NCI-H510A treated with DMSO at 0.1 percent for 48 hours (cell line): Measurements from ENCODE around the gene OR7D2.
"Not testable (repeated sequence)": the region's sequence is repeated elsewhere in the genome, so short reads cannot be mapped to it uniquely, and the experiment has no call there.

Source experiments
- DNase-seq: peaks from one replicate; lab custom pipeline; 2025; lab: John Stamatoyannopoulos, UW

OR7D2 gene

DNA sequence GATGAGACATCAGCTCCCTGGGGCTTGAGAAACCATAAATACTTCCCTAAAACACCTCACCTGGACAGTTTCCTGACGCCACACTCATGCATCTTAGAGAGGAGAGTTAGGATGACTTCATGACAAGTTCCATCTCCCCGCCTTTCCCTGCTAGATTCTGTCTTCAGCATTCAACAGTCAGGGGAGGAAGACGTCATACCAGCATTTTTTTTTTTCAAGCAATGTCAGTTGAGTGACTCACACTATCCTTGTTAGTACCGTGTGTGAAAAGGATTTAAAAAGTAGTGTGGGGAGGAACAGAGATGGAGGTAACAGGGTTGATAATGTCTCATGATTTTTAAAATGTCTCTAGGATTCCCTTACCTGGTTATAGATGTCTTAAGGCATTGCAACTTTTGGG is at the start of gene OR7D2:
Gene OR7D2, plus strand, starts transcription at position 79 of the 400 bp plus-strand sequence. CDS start 6,803 bp downstream, outside the sequence.
- DNase-seq: no peak

DNA sequence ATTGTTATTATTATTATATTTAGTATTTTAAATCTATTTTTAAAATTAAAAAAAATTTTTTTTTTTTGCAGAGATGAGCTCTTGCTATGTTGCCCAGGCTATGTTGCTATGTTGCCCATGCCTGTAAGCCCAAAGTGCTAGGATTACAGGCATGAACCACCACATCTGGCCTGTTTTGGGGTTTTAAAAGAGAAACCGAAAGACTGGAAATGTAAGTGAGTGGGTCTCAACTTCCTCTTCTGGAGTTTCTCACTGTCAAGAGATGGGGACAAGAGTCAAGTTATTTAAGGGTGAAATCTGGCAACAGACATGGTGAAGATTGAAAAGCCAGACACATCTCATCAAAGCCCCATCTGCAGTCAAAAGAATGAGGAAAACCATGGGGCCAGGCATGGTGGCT is 47.8 kb upstream of the OR7D2 start:
- no peak for DNase-seq

DNA sequence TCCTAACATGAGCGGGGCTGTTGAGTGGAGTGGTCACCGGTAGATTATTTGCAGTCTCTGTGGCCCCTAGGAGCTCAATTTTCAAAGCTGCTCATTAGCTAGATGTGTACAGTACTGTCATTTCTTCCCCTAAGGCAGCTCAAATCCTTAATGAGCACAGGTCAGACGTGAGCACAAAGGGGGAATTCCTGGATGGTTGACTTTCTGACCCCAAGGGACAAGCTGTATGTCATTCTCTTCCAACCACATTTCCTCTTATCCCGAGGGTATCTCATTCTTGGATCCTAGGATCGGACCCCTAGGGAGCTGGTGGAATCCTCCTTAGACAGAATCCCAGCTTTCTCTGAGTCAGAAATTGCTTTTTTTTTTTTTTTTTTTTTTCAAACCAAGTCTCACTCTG is 46.4 kb upstream of the OR7D2 start:
- DNase-seq: no peak

DNA sequence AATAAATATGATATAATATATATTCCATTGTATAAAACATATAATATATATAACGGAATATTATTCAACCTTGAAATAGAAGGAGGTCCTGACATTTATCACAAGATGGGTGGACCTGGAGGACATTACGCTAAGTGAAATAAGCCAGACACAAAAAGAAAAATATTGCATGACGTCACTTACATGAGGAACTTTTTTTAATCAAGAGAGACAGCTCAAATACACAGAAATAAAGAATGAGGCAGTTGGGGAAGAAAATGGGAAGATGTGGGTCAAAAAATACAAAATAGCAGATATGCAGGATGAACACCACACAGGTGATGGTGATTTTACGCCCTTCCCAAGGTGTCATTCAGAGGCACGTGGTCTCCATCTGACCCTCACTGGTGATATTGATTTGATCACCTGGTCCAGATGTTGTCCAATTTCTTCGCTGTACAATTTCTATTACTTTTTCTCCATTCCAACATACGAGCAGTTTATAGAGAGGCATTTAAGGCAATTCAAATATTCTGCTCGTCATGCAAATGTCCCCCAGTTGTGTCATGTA is 39.1 kb upstream of the OR7D2 start:
- peak; percentile 65 for DNase-seq

DNA sequence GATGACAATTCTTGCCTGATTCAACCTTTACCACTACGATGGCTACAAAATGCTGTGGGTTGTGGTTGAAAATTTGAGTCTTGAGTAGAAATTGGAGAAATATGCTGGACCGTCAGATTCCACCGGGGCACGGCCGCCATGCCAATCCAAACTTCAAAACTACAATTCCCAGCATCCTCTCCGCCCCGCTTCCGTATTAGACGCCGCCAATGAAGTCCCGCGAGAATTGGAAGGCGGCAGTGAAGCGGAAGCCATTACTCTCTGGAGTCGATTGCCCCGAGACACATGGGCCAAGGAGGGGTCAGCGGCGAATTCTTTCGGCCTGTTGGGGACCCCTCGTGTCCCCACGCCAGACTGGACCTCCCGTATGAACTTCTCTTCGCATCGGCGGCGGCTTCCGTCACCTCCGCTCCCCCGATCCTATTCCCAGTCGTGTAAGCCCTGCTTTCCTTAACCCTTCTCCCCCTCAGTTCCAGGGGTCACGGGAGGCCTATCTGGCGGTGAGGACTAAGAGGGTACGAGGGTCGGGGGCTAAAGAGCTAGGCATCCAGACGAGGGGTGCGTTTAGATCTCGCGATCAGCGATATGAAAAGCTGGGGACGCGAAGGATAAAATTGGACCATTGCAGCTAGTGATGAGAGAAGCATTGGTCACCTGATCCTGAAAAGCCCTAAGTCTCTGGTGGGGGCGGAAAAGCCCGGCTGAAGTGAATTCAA is 38.5 kb upstream of the OR7D2 start, which contains the start of gene ZNF317:
Gene ZNF317, plus strand, starts transcription at position 239 of the 716 bp plus-strand sequence. CDS start 15,620 bp downstream, outside the sequence.
- peak; percentile 89 for DNase-seq

DNA sequence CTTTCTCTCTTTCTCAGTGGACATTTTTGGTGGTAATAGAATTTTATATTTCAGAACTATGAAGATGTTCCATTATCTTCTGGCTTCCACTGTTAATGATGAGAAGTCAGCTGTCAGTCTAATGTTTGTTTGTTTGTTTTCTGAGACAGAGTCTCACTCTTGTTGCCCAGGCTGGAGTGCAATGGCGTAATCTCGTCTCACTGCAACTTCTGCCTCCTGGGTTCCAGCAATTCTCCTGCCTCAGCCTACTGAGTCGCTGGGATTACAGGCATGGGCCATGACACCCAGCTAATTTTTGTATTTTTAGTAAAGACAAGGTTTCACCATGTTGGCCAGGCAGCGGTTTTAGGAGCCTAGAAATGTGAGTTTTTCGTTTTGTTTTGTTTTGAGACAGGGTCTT is 33.9 kb upstream of the OR7D2 start:
- DNase-seq: no peak

DNA sequence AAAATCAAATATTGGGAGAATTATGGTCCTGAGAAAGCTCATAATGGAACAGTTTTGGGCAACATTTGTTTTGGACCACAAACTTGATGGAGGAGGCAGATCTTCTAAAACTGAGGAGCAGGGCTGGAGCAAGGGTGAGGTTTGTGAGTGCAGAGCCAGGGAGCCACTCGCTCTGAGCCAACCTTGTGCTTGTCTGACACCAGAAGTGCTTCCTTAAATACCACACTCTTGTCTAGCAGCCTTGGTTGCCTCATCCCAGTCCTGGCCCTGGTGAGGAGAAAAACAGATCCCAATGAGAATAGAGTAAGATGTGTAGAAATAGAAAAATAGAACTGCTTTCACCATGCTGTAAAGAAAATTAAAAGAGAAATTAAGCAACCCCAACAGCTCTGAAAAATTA is 31.9 kb upstream of the OR7D2 start:
- no peak for DNase-seq

DNA sequence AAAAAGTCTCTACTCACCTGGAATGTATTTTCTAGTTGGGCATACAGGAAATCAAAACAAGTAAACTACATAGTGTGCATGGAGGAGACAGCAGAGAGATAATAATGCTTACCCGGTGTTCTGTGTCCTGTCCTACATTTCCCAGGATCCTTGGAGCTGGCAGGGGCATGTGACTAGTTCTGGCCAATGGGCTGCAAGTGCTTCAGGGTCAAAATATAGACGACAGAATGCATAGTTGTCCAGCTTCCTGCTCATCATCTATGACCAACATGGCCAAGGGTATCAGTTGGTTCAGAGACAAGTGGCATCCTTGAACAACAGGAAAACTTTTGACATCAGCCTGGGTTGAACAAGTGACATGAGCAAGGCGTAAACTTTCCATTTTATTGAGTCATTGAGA is 30.1 kb upstream of the OR7D2 start:
- DNase-seq: no peak

DNA sequence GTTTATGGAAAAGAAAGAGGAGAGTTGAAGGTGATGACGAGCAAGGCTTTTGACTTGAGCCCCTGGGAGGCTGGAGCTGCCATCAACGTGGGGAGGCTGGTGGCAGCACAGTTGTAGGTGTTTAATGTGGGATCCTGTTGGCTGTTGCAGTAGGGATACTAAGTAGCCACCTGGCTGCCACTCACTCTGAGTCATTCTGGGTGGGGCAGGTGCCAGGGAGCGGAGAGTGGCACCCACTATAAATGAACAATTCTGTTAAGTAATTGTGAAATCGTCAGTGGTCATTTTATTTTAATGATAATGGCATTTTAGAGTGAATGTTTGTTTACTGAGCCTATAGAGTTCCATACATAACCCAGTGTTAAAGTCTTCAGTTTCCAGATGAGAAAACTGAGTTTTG is 28.8 kb upstream of the OR7D2 start:
- no peak for DNase-seq

DNA sequence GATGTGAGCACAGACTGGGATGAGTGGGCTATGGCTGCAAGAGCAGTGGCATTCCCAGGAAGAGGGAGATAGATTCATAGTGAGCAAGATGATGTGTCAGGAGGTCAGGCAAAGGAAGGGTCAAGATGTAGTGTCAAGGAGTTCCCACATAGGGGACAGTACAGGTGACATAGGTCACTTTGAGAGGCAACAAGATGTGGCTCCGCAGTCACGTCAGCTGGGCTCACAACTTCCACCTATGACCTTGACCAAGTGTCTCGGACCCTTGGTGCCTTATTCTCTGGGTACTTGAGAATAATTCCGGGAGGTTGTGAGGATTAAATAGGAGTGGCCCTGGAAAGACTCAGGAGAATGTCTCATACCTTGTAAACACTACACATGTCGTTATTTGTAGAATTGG is 28.1 kb upstream of the OR7D2 start:
- DNase-seq: no peak

DNA sequence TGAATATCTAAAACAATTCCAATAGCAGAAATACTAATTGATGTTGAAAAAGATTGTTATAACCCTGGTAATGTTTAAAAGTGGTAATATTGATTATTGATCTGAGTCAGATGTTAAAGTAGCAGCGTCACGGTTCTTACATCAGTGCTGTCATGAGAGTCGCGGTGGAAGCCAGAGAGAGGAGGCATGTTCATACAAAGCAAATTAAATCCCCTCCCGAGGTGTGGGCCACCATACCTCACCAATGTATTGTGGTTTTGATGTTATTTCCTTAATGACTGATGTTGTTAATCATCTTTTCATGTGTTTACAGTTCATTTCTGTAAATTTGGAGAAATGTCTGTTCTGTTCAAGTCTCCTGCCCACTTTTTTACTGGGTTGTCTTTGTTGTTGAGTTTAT is 27.4 kb upstream of the OR7D2 start:
- no peak for DNase-seq

DNA sequence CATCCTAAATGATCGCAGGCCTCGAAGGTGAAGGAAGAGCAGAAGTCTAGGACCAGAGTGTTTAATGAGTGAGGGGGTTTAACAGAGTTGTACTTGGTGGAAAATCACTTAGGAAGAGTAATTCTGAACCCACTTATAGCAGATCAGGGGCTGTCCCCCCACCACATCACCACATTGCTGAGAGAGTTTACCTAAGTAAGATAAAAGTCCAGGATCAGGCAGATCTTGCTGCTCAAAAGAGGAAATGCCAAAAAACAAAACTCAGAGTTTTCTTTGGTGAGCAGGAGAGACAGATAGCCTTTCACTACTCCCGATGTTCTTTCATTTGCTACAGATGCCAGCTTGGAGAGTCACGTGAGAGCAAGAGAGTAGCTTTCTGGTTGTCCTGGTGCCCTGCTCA is 23.2 kb upstream of the OR7D2 start:
- DNase-seq: no peak

DNA sequence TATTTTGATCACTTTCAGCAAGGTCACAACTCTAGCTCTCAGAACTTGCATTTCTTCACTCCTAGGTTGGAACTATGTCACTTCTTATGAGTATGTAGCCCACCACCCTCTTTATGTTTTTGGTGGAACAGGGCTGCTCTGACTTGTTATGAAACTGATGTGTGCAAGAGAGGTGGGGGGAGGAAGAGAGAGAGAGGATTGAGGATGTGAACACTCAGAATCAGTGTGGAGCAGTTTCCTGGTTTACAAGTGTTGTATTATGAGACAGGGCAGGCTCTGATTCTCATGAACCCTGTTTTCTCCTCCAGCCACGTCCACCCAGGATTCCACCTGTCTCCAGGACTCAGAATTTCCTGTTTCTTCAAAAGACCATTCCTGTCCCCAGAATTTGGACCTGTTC is 22.5 kb upstream of the OR7D2 start:
- DNase-seq: no peak

DNA sequence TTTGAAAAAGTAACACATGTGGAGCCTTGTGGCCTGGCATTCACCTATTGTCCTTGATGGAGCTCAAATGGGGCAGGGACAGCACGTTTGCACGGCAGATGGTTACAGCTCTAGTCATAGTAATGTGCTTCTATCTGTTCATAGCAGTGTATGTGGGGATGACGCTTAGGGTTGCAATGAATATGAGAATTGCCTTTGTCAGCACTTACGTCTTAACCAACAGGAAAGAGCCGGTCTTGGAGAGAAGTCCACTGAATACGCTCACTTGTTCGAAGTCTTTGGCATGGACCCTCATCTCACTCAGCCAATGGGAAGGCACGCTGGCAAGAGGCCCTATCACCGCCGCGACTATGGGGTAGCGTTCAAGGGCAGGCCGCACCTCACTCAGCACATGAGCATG is 18.9 kb upstream of the OR7D2 start:
- no peak for DNase-seq

DNA sequence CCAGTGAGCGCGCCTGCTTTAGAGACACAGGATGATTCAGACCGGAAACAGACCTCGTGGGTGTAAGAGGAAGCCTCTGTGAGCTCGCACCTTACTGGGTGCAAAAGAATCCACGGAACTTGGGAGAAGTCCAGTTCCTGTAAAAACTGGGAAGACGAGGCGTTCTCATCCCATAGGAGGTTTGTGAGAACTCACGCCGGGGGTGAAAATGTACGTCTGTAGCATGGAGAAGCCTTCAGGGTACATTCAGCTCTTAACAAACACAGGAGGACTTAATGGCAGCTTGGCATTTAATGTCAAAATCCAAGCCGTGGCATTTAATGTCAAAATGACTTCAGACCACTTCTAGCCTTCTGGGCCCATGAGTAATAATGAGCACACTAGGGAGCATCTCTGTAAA is 17.4 kb upstream of the OR7D2 start:
- no peak for DNase-seq

DNA sequence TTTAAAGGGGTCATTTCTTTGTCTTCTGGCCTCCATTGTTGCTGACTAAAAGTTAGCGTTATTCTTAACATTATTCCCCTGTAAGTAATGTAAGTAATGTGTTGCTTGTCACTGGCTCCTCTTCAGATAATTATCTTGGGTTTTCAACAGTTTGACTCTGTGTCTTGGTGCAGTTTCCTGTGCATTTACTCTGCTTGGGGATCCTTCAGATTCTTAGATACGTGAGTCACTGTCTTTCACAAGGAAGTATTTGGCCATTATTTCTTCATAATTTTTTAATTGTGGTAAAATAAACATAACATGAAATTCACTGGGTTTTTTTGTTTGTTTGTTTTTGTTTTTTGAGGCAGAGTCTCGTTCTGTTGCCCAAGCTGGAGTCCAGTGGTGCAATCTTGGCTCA is 13.5 kb upstream of the OR7D2 start:
- no peak for DNase-seq

DNA sequence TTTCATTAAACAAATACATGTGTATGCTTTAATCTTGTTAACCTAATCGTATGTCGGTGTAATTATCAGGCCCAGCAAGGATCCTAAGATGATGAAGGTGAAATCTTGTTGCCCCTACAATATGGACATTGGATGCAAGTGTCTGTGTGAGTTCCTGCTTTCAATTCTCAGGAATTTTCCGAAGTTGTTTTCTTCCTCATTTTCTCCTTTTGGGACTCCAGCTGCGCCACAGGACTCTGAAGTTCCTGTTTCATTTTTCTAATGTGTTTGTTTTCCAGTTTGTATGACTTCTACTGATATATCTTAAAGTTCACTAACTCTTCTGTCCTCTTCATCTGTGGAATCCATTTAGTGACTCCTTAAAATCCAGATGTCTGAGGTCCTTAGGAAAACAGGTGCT is 11.9 kb upstream of the OR7D2 start:
- no peak for DNase-seq

DNA sequence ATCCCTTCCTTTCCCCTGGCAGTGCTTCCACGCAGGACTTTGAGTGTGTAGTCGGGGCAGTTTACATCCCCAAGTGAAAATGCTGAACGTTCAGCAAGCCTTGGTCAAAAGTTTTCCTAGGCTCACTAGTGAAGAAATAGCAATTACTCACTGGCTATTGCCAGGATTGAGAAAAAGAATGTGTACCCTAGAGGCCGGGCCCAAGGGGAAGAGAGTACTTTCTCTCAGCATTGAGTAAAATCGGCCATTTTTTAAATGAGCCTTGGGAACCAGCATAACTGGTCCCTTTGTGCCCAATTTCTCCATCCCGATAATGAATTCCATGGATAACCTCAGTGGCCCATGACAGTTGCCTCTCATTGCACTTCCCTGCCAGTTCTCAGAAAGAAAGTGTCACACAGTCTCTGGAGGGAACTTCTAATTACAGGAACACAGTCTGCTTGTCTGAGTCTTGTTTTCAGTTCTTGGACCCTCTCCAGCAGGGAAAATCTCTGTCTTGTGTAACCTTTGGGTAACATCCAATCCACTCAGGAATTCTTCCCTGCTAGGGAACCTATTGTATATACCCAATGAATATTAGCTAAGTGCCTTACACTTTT is 7.3 kb upstream of the OR7D2 start:
- no peak for DNase-seq

DNA sequence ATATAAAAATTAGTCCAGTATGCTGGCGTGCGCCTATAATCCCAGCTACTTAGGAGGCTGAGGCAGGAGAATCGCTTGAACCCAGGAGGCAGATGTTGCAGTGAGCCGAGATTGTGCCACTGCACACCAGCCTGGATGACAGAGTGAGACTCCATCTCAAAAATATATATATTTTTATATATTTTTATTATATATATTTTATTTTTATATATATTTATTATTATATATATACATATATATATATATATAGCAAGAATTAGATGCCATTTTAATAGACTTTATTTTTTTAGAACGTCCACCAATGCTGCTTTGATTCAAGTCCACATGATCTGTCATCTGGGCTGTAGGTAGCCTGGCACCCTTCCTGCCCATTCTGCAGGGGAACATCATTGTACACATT is 3.5 kb upstream of the OR7D2 start:
- no peak for DNase-seq

DNA sequence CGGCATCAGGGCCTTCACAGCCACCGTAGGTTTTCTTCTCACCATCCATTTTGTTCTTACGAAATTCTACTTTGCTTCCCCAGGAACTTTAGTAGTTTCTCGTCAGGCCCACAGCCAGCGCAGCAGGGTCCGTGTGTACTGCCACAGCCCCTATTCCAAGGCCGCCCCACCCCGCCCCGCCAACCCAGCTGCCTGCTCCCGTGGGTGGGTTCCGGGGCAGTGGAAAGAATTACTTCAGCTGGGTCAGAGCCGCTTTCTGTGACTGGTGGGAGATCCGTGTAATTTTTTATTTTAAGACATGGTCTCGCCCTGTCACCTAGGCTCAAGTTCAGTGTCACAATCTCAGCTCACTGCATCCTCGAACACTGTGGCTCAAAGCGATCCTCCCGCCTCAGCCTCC is 4.2 kb downstream of the OR7D2 start:
- DNase-seq: no peak

DNA sequence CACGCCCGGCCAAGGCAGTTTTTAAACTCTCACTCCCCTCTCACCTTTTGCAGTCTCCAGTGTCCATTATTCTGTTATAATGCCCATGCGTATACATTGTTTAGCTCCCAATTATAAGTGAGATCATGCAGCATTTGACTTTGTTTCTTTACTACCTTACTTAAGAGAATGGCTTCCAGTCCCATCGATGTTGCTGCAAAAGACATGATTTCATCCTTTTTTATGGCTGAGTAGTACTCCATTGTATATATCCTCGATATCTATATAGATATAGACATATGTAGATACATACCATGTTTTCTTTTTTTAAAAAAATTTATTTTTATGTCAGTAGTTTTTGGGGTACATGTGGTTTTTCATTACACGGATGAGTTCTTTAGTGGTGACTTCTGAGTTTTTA is 8.4 kb downstream of the OR7D2 start:
- DNase-seq: no peak

DNA sequence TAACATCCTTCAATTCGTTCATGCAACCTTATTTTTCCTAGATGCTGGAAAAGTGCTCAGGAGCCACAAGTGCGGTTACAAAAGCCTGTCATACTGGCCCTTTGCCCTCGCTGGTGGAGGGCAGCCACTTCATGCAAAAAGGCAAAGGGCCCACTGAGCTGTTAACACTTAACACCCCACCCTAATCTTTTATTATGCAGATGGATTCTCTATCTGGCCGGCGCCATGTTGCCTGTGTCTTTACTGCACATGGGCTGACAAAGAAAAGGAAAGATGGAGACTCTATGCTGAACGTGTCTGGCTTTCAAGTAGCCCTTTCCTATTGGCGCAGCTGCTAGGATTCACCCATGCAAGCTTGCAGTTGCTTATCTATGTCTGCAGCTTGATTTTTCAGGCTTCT is 10.8 kb downstream of the OR7D2 start:
- DNase-seq: no peak

DNA sequence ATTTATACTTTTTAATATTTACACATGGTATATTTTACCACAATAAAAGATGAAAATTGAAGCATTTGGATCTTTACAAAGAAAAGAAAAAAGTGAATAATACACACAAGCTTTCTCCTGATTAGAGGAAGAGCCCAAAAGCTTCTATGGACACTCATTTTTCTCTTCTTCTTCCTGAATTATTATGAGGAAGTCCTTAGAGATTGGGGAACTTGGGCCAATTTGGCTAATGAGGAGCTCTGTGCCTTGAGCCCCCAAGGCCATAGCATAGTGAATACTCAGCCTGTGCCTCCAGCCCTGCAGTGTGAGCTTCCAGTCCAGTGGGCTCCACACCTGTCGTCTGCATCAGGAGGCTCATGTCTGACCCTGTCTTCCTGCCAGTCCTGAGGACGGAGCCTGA is 19.3 kb downstream of the OR7D2 start:
- not testable (repeated sequence) for DNase-seq
